Posterior cingulate gyrus (tissue), 11 donors: Measurements from ENCODE around the gene ABCF1.
A peak's percentile ranks its signal among the peaks of the same experiment; 100 is the strongest.
"Not testable (repeated sequence)": the region's sequence is repeated elsewhere in the genome, so short reads cannot be mapped to it uniquely, and the experiment has no call there.

ENCODE experiments used
- DNase-seq, 10 donors: peaks; one replicate each; pipeline versions ENCODE4 v3.0.0 to v3.0.0-alpha.2; 2020 to 2021; ENCODE audit warnings: mixed read lengths in 3 of 10
- intact Hi-C: fragments of 100-400 bp; cut with DNase I; formaldehyde crosslinking; loops from one replicate; pipeline ENCODE4 v1.15.1; 2023

The ABCF1 gene

GRCh38 chr6:30556906-30557682 lies 14.1 kb upstream of the ABCF1 start, which contains the start of gene PRR3:
Gene PRR3, plus strand, starts transcription at chr6:30557295. Its CDS starts 50 bp downstream, at chr6:30557345.
- DNase-seq, result peak; percentile 91 to 99 (median 96)
- intact Hi-C loops, result loop anchor here (1.0 kb wide), 1 partner anchor 14 kb away; the partner anchor contains the start of gene ABCF1

GRCh38 chr6:30557683-30557981 lies 13.6 kb upstream of the ABCF1 start:
- no peak for DNase-seq
- intact Hi-C loops, result loop anchor here (1.0 kb wide), 1 partner anchor 14 kb away; the partner anchor contains the start of gene ABCF1

- no peak for DNase-seq
- intact Hi-C loops, result no loop called here
These were observed 10.3 kb upstream of the ABCF1 start for GRCh38 chr6:30560930-30561329.

- DNase-seq, result peak in 1 of 10 donors; percentile 33
- intact Hi-C loops, result no loop called here
These were observed 8.5 kb upstream of the ABCF1 start for GRCh38 chr6:30562470-30563425.

- DNase-seq, result no peak
- intact Hi-C loops, result no loop called here
These were observed 7.1 kb upstream of the ABCF1 start for GRCh38 chr6:30564114-30564513.

GRCh38 chr6:30565772-30566171 lies 5.5 kb upstream of the ABCF1 start:
- DNase-seq, result peak in 1 of 10 donors; percentile 31
- intact Hi-C loops, result no loop called here

- no peak for DNase-seq
- intact Hi-C loops, result no loop called here
These were observed 3.0 kb upstream of the ABCF1 start for GRCh38 chr6:30568245-30568644.

- DNase-seq, result no peak
- intact Hi-C loops, result loop anchor here (5.0 kb wide), 1 partner anchor 42 kb away; no protein-coding TSS in a partner anchor
These were observed 979 bp upstream of the ABCF1 start for GRCh38 chr6:30570263-30570662.

GRCh38 chr6:30570740-30571074 lies 535 bp upstream of the ABCF1 start:
- no peak for DNase-seq
- intact Hi-C loops, result loop anchor here (1.0 to 5.0 kb wide), 2 partner anchors 13 to 42 kb away; partner anchors contain the start of gene PRR3

GRCh38 chr6:30571762-30572082 lies 480 bp downstream of the ABCF1 start:
- intact Hi-C loops, result loop anchor here (1.0 to 5.0 kb wide), 2 partner anchors 14 to 41 kb away; partner anchors contain the start of gene PRR3
- DNase-seq, result no peak

GRCh38 chr6:30572148-30572547 lies 906 bp downstream of the ABCF1 start:
- intact Hi-C loops, result loop anchor here (5.0 kb wide), 1 partner anchor 40 kb away; no protein-coding TSS in a partner anchor
- no peak for DNase-seq

GRCh38 chr6:30573113-30573512 lies 1.9 kb downstream of the ABCF1 start:
- intact Hi-C loops, result loop anchor here (5.0 kb wide), 1 partner anchor 39 kb away; no protein-coding TSS in a partner anchor
- no peak for DNase-seq

GRCh38 chr6:30578051-30578450 lies 6.8 kb downstream of the ABCF1 start:
- peak in 1 of 10 donors; percentile 14 for DNase-seq
- intact Hi-C loops, result no loop called here

- intact Hi-C loops, result no loop called here
These were observed 12.7 kb downstream of the ABCF1 start for GRCh38 chr6:30583921-30584320.

GRCh38 chr6:30589754-30590358 lies 18.6 kb downstream of the ABCF1 start:
- peak in 1 of 10 donors; percentile 26 for DNase-seq
- intact Hi-C loops, result no loop called here

More at GRCh38 chr6:30583921-30584320, 12.7 kb downstream of the ABCF1 start:
- peak in 1 of 10 donors; percentile 33 for DNase-seq

- DNase-seq, result peak in 1 of 10 donors; percentile 32
- intact Hi-C loops, result no loop called here
These were observed 19.3 kb downstream of the ABCF1 start for GRCh38 chr6:30590509-30590908.

- intact Hi-C loops, result no loop called here
- peak in 1 of 10 donors; percentile 14 for DNase-seq
These were observed 19.8 kb downstream of the ABCF1 start for GRCh38 chr6:30591008-30591407.

- intact Hi-C loops, result no loop called here
- DNase-seq, result peak in 1 of 10 donors; percentile 1
These were observed 21.0 kb downstream of the ABCF1 start for GRCh38 chr6:30592287-30592686.

GRCh38 chr6:30597315-30598144 lies 26.3 kb downstream of the ABCF1 start:
- intact Hi-C loops, result not testable (repeated sequence)
- peak in 8 of 10 donors; percentile 37 to 91 (median 73) for DNase-seq
